Ascending aorta (tissue), 2 donors: ENCODE measurements around the gene MTHFS. TPM values are rescaled to one million over a fixed set of nuclear protein-coding genes. Genes with fewer than 3 reads are reported as not detected.

Source experiments
- DNase-seq, 2 donors: peaks; one replicate each; pipeline ENCODE4 v3.0.0-alpha.2; 2019; ENCODE audit warnings: low spot score in 2 of 2
- H3K27ac ChIP-seq, 2 donors: fragments of 200-600 bp; sonication (generic); one replicate each; pipeline ENCODE4 v1.5.1; 2016 to 2017; ENCODE audit warnings: mild to moderate bottlenecking in 1 of 2
- H3K27me3 ChIP-seq: fragments of 200-600 bp; sonication (generic); one replicate; pipeline ENCODE4 v1.5.1; 2017
- H3K36me3 ChIP-seq, 2 donors: fragments of 200-600 bp; sonication (generic); one replicate each; pipeline ENCODE4 v1.5.1; 2016
- H3K4me1 ChIP-seq, 2 donors: fragments of 200-600 bp; sonication (generic); one replicate each; pipeline ENCODE4 v1.5.1; 2016 to 2017; ENCODE audit warnings: mild to moderate bottlenecking in 1 of 2
- H3K4me3 ChIP-seq, 2 donors: fragments of 200-600 bp; sonication (generic); one replicate each; pipeline ENCODE4 v1.5.1; 2016 to 2017; ENCODE audit warnings: mild to moderate bottlenecking in 1 of 2
- H3K9me3 ChIP-seq, 2 donors: fragments of 200-600 bp; sonication (generic); one replicate each; pipeline ENCODE4 v1.5.1; 2016
- CTCF ChIP-seq, 3 experiments: fragments of 200-600 bp in 2 of 3; fragments of 450-650 bp in 1 of 3; sonication (generic) in 2 of 3; IDR thresholded peaks; one replicate each; pipeline ENCODE4 v1.5.1; 2016 to 2019; ENCODE audit warnings: antibody characterized with exemption in 3 of 3, mild to moderate bottlenecking in 1 of 3, moderate library complexity in 1 of 3
- intact Hi-C: fragments of 100-400 bp; cut with DNase I; formaldehyde crosslinking; loops from one replicate; pipeline ENCODE4 v1.15.1; 2023
- total RNA-seq: library from RNA; depleted of rRNA; stranded (reverse); fragments of >200 nt; gene quantifications from one replicate; pipeline ENCODE4 v1.1.0, GENCODE V29; 2016

Gene MTHFS
- total RNA-seq, 1 donor from 2014 or later = 0.75 TPM

- Histone ChIP-seq H3K4me3 (no peak overlapping the region), H3K4me1 (no peaks in the 10 kb centered on the region), H3K36me3 (no peaks in the 10 kb centered on the region), H3K27me3 (no peaks in the 10 kb centered on the region), H3K9me3 (no peaks in the 10 kb centered on the region), H3K27ac (no peak overlapping the region)
- no peak for DNase-seq
- intact Hi-C loops = loop anchor here (5.0 kb wide), 3 partner anchors 159 to 274 kb away; partner anchors contain the start of genes FAH and ZFAND6
- TF ChIP-seq CTCF (IDR thresholded peaks at IDR 0.05) = no peak
Observed at GRCh38 chr15:79898369-79898768, 1.6 kb upstream of the MTHFS start.

- intact Hi-C loops = loop anchor here (2.0 to 5.0 kb wide), 4 partner anchors 95 to 275 kb away; partner anchors contain the start of genes FAH and ZFAND6
- Histone ChIP-seq H3K9me3 (no peaks in the 10 kb centered on the region), H3K4me3 (peak overlapping the region in 1 of 2 donors; percentile 74), H3K36me3 (no peaks in the 10 kb centered on the region), H3K27me3 (no peaks in the 10 kb centered on the region), H3K27ac (peak overlapping the region; percentile 96 to 97), H3K4me1 (no peaks in the 10 kb centered on the region)
- TF ChIP-seq CTCF (IDR thresholded peaks at IDR 0.05) = no peak
- DNase-seq = no peak
Observed at GRCh38 chr15:79897701-79898113, 893 bp upstream of the MTHFS start.

- Histone ChIP-seq H3K9me3 (no peaks in the 10 kb centered on the region), H3K27ac (peak overlapping the region; percentile 96 to 97), H3K27me3 (no peaks in the 10 kb centered on the region), H3K4me1 (no peaks in the 10 kb centered on the region), H3K4me3 (peak overlapping the region; percentile 74 to 83), H3K36me3 (no peaks in the 10 kb centered on the region)
- intact Hi-C loops = loop anchor here (2.0 to 5.0 kb wide), 4 partner anchors 95 to 275 kb away; partner anchors contain the start of genes FAH and ZFAND6
- no peak for TF ChIP-seq CTCF (IDR thresholded peaks at IDR 0.05)
- no peak for DNase-seq
Observed at GRCh38 chr15:79897380-79897678, 515 bp upstream of the MTHFS start.

GRCh38 chr15:79896131-79896633, 632 bp downstream of the MTHFS start:
- TF ChIP-seq CTCF (IDR thresholded peaks at IDR 0.05) = no peak
- Histone ChIP-seq H3K27me3 (no peaks in the 10 kb centered on the region), H3K4me1 (no peaks in the 10 kb centered on the region), H3K36me3 (no peaks in the 10 kb centered on the region), H3K27ac (peak overlapping the region; percentile 96 to 97), H3K9me3 (no peaks in the 10 kb centered on the region), H3K4me3 (peak overlapping the region; percentile 74 to 83)
- DNase-seq = no peak
- intact Hi-C loops = loop anchor here (1.0 to 5.0 kb wide), 5 partner anchors 27 to 276 kb away; partner anchors contain the start of genes FAH and ZFAND6

GRCh38 chr15:79887054-79887930, 9.5 kb downstream of the MTHFS start:
- H3K36me3 ChIP-seq = peaks cover 4 to 19% of the 10 kb centered on the region in 2 donors
- no peaks in the 10 kb centered on the region for H3K9me3 ChIP-seq
- H3K4me1 ChIP-seq = no peaks in the 10 kb centered on the region
- H3K27ac ChIP-seq = no peak overlapping the region
- DNase-seq = no peak
- TF ChIP-seq CTCF (IDR thresholded peaks at IDR 0.05) = no peak
- no peak overlapping the region for H3K4me3 ChIP-seq
- no peaks in the 10 kb centered on the region for H3K27me3 ChIP-seq
- intact Hi-C loops = no loop called here
